NB4 (cell line): ENCODE measurements around the gene MXD4.

Experiments
- DNase-seq: peaks from one replicate; pipeline ENCODE4 v3.0.0; 2010; ENCODE audit warnings: low read depth
- H3K4me3 ChIP-seq: one replicate; pipeline ENCODE4 v1.5.1; 2011; ENCODE audit warnings: mild to moderate bottlenecking, low read depth, low read length, moderate library complexity
- CTCF ChIP-seq: IDR thresholded peaks from one replicate; pipeline ENCODE4 v1.5.1; 2012; ENCODE audit warnings: low read depth, low read length
- MYC ChIP-seq: IDR thresholded peaks from 2 replicates; pipeline ENCODE4 v1.6.1; 2011; ENCODE audit warnings: low read depth, low read length
- POLR2A ChIP-seq: IDR thresholded peaks from 2 replicates; pipeline ENCODE4 v1.6.1; 2011; ENCODE audit warnings: mild to moderate bottlenecking; ENCODE audit not compliant: insufficient read length; ENCODE audit errors: extremely low read depth
- TF ChIP-seq, protein P1 (sequence below): IDR thresholded peaks from 2 replicates; pipeline ENCODE4 v1.6.1; 2011; ENCODE audit warnings: low read depth, low read length

MXD4 gene

GRCh38 chr4:2245787-2246275, 16.1 kb downstream of the MXD4 start:
- no peak overlapping the region for H3K4me3 ChIP-seq
- no peak for DNase-seq
- TF ChIP-seq, protein P1, sequence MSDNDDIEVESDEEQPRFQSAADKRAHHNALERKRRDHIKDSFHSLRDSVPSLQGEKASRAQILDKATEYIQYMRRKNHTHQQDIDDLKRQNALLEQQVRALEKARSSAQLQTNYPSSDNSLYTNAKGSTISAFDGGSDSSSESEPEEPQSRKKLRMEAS = no peak
- TF ChIP-seq POLR2A (no peak), CTCF (no peak), MYC (no peak)

- TF ChIP-seq MYC = no peak
- DNase-seq = no peak
Measured at GRCh38 chr4:2245057-2245786, 16.7 kb downstream of the MXD4 start.

GRCh38 chr4:2243681-2244380, 18.1 kb downstream of the MXD4 start:
- peak; percentile 93 for DNase-seq
- TF ChIP-seq POLR2A = no peak
- TF ChIP-seq, protein P1 = no peak; the same call in 1 of the 2 replicates
- no peak; the same call in 1 of the 2 replicates for TF ChIP-seq MYC
- peak; percentile 81 for TF ChIP-seq CTCF
- H3K4me3 ChIP-seq = no peak overlapping the region

More at GRCh38 chr4:2245057-2245786, 16.7 kb downstream of the MXD4 start:
- H3K4me3 ChIP-seq = no peak overlapping the region

DNA sequence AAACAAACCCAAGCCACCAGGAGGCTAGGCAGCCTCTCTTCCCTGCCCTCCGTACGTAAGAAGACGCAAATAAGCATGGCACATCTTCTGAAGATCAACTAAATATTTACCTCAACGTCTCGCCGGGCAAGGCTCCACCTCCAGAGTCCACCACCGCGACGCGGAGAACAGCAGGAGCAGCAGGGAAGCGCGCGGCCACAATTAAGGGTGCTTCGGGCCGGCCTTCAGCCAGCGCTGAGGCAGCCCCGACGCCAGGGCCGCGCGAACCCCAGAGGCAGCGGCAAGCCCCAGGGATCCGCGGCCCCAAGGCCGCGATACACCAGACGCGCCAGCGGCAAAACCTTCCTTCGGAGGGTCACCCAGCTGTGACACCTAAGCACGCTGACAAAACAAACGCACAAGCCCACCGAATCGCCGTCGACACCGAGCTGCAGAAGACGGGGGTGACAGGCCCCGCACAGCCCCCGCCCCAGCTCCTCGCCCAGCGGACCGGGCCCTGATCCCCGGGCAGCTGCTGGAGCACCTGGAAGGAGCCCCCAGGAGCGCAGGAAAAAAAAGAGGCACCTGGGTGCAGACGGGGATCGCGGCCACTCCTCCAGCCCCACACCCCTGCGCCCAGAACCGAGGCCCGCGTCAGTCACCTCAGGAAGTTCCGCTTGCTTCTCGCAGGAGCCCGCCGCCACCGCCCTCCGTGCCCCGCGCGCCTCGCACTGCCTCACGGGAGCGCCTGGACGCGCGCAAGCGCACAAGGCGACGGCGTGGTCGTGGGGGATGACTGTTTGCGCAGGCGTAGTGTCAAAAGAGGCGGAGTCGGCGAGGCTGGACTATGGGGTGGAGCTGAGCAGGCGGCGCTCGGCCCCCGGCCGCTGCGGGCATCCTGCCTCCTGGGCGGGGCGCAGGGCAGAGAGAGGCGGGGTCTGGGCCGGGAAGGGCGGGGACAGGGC, 20.2 kb downstream of the MXD4 start, which contains the start of the genes HAUS3 and POLN:
Gene HAUS3, minus strand, starts transcription at position 712 of the 944 bp plus-strand sequence. CDS start 1,175 bp downstream, outside the sequence.
Gene POLN, minus strand, starts transcription at position 712 of the 944 bp plus-strand sequence. CDS start 12,890 bp downstream, outside the sequence.
- TF ChIP-seq, protein P1 = peak; percentile 89
- TF ChIP-seq POLR2A (peak; percentile 94), CTCF (no peak), MYC (peak; percentile 66)
- DNase-seq = peak; percentile 99
- H3K4me3 ChIP-seq = peak within 1 kb of the TSS; percentile 80

- DNase-seq = no peak
- TF ChIP-seq CTCF (no peak), POLR2A (no peak), MYC (no peak)
- TF ChIP-seq, protein P1 = 0 out of 2 replicates have a peak, but pooled peaks have one; percentile 5
- peak overlapping the region; percentile 80 for H3K4me3 ChIP-seq
Measured at GRCh38 chr4:2241003-2241402, 20.9 kb downstream of the MXD4 start.
